HT1080 (cell line): ENCODE data around the gene XPO1. TPM values are rescaled to one million over a fixed set of nuclear protein-coding genes. Genes with fewer than 3 reads are reported as not detected.
"Not testable (repeated sequence)": the region's sequence is repeated elsewhere in the genome, so short reads cannot be mapped to it uniquely, and the experiment has no call there.

Source experiments
- DNase-seq: peaks from one replicate; pipeline ENCODE4 v3.0.0-alpha.2; 2015; ENCODE audit warnings: low read depth
- total RNA-seq: library from RNA; depleted of rRNA; stranded (reverse); fragments of >200 nt; shearing (Covaris generic); gene quantifications from 2 replicates; pipeline ENCODE4 v1.2.3, GENCODE V29; 2014

Gene XPO1
- total RNA-seq, 1 experiment from 2014 or later, result 197 TPM

GRCh38 chr2:61469424-61470121, 68.6 kb downstream of the XPO1 start:
- peak; percentile 16 for DNase-seq

DNA sequence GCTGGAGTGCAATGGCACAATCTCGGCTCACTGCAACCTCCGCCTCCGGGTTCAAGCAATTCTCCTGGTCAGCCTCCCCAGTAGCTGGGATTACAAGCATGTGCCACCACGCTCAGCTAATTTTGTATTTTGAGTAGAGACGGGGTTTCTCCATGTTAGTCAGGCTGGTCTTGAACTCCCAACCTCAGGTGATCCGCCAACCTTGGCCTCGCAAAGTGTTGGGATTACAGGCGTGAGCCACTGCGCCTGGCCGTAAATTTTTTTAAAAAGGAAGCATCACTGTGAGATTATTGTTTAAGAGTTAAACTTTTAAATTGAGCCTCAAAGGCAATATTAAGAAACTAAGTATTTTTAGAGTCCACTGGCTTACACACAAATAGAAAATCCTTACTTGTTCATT, 69.9 kb downstream of the XPO1 start:
- not testable (repeated sequence) for DNase-seq

DNA sequence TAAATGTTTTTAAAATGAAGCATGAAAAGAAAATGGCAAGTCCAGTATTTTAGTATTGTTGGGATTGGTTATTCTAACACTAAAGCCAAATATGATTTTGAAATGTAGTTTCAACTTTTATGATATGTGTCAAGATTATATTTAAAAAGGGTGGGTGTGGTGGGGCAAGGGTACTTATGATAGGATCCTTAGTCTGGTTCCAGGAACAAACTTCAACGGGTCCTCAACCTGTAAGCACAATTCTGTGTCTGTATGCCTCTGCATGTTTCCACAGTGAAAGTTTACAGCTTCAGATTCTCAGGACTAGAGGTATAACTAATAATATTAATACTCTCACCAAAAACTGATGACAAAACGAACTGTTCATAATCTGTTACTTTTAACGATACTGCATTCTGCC, 73.1 kb downstream of the XPO1 start:
- no peak for DNase-seq

DNA sequence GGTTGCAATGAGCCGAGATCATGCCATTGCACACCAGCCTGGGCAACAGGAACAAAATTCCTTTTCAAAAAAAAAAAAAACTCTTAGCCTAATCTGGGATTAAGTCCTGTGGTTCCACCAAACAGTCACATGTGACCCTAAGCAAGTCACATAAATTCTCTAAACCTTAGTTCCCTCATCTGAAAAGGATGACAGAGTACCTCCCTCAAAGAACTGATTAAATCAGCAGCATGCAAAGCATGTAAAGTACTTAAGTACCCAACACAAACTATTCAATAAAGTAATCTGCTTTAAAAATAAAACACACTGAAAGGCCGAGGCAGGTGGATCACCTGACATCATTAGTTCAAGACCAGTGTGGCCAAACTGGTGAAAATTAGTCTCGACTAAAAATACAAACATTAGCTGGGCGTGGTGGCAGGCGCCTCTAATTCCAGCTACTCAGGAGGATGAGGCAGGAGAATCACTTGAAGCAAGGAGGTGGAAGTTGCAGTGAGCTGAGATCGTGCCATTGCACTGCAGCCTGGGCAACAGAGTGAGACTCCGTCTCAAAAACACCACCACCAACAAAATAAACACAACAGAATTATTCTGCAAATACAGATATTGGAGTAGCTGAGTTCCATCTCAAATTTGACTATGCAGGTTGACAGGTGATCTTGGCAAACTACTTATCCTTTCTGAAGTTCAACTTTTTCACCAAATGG, 74.2 kb downstream of the XPO1 start:
- DNase-seq, result no peak

DNA sequence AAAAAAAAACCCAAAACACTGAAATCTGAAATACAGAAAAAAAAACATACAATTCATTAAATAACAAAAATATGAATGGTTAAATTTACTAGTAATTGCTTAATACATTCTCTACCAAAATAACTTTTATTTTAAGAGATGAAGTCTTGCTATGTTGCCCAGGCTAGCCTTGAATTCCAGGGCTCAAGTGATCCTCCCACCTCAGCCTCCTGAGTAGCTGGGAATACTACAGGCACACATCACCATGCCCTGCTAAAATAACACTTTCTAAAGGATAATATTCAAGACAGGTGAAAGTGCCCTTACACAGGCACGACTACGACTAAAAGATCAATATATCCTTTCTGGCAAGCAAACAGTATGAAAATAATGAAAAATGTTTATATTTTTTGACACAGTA, 76.8 kb downstream of the XPO1 start:
- no peak for DNase-seq

DNA sequence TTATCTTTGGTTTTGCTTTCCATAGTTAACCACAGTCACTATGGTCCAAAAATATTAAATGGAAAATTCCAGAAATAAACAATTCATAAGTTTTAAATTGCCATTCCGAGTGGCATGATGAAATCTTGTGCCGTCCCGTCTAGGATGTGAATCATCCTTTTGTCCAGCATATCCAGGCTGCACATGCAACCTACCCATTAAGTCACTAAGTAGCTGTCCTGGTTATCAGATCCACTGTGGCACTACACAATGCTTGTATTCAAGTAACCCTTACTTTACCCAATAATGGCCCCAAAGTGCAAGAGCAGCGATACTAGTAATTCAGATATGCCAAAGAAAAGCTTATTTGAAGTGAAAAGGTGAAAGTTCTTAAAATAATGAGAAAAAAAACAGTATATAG, 78.0 kb downstream of the XPO1 start:
- peak; percentile 60 for DNase-seq

- no peak for DNase-seq
Measured at GRCh38 chr2:61456746-61457420, 81.3 kb downstream of the XPO1 start.

DNA sequence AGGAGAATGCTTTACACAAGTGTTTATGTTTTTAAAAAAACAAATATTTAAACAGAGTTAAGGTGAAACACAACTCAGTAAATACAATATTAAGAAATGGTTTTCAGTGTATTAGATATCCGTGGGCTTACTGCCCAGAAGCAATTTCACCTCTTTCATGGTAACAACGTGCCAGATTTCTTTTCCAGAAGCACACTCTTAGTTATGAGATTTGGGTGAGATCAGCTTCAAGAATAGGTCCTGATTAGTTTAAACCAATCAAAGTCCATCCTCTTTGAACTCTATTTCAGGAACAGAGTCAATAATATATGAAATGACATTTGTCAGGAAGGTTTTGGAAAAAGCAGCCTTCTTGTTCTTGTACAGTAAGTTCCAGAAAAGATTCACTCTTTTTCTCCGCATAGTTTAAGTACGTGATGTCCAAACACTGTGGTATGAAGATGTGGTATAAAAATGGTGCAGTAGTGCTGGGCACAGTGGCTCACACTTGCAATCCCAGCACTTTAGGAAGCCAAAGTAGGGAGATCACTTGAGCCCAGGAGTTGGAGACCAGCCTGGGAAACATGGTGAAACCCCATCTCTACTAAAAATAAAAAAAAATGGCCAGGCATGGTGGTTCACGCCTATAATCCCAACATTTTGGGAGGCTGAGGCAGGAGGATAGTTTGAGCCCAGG, 81.9 kb downstream of the XPO1 start:
- no peak for DNase-seq

GRCh38 chr2:61454972-61455371, 83.2 kb downstream of the XPO1 start:
- DNase-seq, result not testable (repeated sequence)

- no peak for DNase-seq
Measured at GRCh38 chr2:61454383-61454782, 83.8 kb downstream of the XPO1 start.

DNA sequence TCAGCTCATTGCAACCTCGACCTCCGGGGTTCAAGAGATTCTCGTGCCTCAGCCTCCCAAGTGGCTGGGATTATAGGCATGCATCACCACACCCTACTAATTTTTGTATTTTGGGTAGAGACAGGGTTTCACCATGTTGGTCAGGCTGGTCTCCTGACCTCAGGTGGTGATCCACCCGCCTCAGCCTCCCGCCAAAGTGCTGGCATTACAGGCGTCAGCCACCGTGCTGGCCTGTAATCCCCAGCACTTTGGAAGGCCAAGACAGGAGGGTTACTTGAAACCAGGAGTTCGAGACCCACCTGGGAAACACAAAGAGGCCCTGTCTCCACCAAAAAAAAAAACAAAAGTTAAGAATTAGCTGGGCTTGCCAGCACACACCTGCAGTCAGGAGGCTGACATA, 85.8 kb downstream of the XPO1 start:
- no peak for DNase-seq

DNA sequence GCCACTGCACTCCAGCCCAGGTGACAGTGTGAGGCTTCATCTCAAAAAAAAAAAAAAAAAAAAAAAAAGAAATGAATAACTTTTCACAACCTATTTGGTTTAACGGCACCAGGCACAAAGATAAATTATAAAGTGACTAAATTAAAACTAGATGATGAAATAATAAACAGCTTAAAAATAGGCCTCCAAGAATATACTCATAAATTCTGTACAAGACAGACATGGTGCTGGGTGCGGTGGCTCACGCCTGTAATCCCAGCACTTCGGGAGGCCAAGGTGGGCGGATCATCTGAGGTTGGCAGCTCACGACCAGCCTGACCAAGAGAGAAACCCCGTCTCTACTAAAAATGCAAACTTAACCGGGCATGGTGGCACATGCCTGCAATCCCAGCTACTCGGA, 87.0 kb downstream of the XPO1 start:
- no peak for DNase-seq

DNA sequence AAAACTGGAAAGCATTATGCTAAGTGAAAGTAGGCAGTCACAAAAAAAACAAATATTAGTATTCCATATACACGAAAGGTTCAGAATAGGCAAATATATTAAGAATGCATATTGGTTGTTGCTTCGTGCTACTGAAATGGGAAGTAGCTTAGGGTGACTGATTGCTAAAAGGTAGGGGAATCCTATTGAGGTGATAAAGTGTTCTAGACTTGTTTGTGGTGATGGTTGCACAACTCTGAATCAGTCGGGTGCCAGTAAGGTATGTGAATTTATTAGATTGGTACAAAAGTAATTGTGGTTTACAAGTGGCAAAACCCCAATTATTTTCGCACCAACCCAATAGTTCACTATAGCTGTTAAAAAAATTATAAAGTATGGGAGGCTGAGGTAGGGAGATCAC, 88.0 kb downstream of the XPO1 start:
- no peak for DNase-seq

GRCh38 chr2:61448229-61448628, 89.9 kb downstream of the XPO1 start:
- DNase-seq, result no peak

DNA sequence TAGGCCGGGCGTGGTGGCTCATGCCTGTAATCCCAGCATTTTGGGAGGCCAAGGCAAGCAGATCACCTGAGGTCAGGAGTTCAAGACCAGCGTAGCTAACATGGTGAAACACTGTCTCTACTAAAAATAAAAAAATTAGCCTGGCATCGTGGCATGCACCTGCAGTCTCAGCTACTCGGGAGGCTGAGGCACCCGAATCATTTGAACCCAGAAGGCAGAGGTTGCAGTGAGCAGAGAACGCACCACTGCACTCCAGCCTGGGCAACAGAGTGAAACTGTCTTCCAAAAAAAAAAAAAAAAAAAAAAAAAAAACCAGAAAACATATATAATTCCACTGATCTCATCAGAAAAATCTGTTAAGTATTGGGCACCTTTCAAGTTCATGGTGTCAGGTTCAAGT, 91.2 kb downstream of the XPO1 start:
- not testable (repeated sequence) for DNase-seq

DNA sequence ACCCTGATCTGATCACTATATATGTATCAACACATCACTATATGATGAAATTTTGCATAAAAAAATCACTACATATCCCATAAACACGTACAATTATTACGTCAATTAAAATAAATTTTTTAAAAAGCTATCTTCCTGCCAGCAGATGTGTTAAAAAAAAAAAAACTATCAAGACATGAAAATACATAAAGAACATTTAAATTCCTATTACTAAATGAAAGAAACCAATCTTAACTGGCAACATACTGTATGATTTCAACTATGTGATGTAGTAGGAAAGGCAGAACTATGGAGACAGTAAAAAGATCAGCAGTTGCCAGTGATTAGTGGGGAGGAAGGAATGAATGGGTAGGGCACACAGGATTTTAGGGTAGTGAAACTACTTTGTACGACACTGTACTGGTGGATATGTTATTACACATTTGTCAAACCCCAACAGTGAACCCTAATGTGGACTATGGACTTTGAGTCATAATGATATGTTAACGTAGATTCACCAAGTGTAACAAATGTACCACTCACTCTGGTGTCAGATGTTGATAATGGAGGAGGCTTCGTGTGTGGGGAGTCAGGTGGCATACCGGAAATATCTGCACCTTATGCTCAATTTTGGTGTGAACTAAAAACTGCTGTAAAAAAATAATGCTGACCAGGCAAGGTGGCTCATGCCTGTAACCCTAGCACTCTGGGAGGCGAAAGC, 94.7 kb downstream of the XPO1 start:
- DNase-seq, result no peak

DNA sequence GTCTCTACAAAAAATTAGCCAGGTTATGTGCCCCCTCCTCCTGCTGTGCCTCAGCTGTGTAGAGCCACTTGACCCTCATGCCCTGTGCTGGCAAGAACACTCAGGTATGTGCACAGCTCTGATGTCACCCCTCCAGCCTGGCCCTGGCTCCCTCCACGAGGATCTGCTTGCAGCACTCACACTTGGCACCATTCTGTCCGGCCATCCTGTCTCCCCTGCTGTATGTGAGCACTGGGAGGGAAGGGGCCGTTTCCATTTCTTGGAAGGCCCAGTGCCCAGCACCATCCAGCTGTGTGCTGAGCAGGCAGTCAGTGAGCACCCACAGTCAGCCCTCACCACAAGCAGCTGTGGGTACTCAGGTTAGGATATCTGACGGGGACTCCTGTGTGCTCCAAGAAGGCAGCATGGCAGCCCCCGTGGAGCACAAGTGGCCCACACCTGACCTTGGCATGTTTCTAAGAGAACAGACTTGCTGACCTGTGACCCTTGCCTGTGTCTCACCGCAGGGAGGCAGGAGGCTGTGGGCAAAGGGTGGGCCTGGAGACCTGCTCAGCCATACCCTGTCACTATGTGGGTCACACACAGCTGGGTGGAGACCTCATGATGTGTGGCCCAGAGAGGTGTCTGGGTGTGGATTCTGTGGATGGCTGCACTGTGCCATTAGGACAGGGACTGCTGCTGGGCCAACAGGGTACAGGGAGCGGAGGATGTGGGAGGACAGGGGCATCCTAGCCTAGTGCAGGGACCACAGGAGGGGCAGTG, 98.7 kb downstream of the XPO1 start:
- DNase-seq, result no peak

GRCh38 chr2:61438670-61439069, 99.5 kb downstream of the XPO1 start:
- no peak for DNase-seq

GRCh38 chr2:61437170-61437569, 101.0 kb downstream of the XPO1 start:
- DNase-seq, result no peak

DNA sequence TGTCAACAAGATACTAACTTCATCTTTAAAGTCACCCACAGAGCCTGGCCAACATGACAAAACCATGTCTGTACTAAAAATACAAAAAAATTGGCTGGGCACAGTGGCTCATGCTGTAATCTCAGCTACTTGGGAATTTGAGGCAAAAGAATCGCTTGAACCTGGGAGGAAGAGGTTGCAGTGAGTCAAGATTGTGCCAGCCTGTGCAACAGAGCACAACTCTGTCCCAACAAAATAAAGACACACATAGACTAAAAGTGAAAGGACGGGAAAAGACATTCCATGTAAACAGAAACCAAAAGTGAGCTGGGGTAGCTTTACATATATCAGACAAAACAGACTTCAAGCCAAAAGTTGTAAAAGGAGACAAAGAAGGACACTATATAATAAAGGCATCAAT, 102.1 kb downstream of the XPO1 start:
- no peak for DNase-seq

DNA sequence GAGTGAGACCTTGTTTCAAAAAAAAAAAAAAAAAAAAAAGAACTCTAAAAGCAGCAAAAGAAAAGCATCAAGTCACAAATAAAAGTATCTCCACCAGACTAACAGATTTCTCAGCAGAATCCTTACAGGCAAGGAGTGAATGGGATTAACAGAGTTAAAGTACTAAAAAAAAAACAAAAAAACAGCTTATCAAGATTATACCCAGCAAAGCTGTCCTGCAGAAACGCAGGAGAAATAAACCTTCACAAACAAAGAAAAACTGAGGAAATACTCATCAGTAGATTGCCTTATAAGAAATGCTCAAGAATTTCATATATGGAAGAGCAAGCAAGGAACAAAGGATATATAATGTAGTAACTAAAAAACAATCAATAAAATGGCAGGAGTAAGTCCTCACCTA, 102.9 kb downstream of the XPO1 start:
- no peak for DNase-seq
